AG09309 (cell line): ENCODE measurements around the gene VDR.

ENCODE experiments used
- DNase-seq: peaks from one replicate; pipeline ENCODE4 v3.0.0-alpha.2; 2010; ENCODE audit warnings: low read depth
- H3K4me3 ChIP-seq: 2 replicates; pipeline ENCODE4 v1.5.1; 2011; ENCODE audit warnings: mild to moderate bottlenecking, low read depth, low read length, moderate library complexity; ENCODE audit not compliant: control insufficient read depth
- TF ChIP-seq, protein P1 (sequence below): IDR thresholded peaks from 2 replicates; pipeline ENCODE4 v1.5.1; 2011; ENCODE audit warnings: mild to moderate bottlenecking, low read depth, low read length, inconsistent platforms; ENCODE audit not compliant: insufficient read depth, control insufficient read depth; ENCODE audit errors: missing control alignments

VDR gene

DNA sequence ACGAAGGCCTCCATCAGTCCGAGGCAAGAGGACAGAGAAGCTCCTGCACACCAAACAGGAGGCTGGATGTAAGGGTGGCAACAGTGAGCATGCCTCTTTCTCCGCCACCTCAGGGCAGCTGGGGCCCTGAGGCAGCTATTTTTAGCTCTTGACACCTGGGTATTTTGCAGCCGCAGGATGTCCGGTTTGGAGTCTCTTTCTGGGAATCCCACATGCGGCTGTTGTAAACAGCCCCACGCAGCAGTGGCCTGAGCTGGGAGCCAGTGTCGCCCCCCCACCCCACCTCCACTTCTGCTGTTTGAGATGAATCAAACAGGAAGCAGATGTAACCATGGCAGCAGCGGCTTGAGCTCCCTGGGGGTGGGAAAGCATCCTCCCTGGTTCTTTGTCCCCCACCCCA lies 96.7 kb downstream of the VDR start:
- no peak for DNase-seq
- no peak overlapping the region for H3K4me3 ChIP-seq
- TF ChIP-seq, protein P1, sequence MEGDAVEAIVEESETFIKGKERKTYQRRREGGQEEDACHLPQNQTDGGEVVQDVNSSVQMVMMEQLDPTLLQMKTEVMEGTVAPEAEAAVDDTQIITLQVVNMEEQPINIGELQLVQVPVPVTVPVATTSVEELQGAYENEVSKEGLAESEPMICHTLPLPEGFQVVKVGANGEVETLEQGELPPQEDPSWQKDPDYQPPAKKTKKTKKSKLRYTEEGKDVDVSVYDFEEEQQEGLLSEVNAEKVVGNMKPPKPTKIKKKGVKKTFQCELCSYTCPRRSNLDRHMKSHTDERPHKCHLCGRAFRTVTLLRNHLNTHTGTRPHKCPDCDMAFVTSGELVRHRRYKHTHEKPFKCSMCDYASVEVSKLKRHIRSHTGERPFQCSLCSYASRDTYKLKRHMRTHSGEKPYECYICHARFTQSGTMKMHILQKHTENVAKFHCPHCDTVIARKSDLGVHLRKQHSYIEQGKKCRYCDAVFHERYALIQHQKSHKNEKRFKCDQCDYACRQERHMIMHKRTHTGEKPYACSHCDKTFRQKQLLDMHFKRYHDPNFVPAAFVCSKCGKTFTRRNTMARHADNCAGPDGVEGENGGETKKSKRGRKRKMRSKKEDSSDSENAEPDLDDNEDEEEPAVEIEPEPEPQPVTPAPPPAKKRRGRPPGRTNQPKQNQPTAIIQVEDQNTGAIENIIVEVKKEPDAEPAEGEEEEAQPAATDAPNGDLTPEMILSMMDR: no peak

DNA sequence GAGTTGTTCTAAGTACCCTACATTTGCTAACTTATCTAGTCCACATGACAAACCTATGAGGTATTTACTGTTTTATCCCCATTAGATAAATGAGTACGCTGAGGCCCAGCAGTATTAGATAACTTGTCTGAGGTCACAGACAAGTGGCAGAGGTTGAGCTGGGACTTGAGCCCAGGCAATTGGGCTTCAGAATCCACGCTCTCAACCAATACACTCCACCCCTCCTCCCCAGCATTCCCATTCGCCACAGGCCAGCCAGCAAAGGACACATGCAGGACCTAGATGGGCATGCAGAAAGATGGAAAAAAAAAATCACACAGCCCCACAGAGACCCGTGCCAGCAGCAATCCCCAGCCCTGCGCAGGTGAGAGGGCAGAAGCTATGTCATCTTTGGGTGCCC lies 97.5 kb downstream of the VDR start:
- no peak for DNase-seq
- no peak overlapping the region for H3K4me3 ChIP-seq
- TF ChIP-seq, protein P1: no peak

GRCh38 chr12:47805417-47805816 lies 99.4 kb downstream of the VDR start:
- TF ChIP-seq, protein P1: no peak
- no peak overlapping the region for H3K4me3 ChIP-seq
- DNase-seq: no peak

GRCh38 chr12:47804171-47804570 lies 100.6 kb downstream of the VDR start:
- TF ChIP-seq, protein P1: no peak
- H3K4me3 ChIP-seq: no peak overlapping the region
- no peak for DNase-seq

GRCh38 chr12:47803191-47803875 lies 101.5 kb downstream of the VDR start:
- no peak overlapping the region for H3K4me3 ChIP-seq
- TF ChIP-seq, protein P1: no peak
- no peak for DNase-seq

DNA sequence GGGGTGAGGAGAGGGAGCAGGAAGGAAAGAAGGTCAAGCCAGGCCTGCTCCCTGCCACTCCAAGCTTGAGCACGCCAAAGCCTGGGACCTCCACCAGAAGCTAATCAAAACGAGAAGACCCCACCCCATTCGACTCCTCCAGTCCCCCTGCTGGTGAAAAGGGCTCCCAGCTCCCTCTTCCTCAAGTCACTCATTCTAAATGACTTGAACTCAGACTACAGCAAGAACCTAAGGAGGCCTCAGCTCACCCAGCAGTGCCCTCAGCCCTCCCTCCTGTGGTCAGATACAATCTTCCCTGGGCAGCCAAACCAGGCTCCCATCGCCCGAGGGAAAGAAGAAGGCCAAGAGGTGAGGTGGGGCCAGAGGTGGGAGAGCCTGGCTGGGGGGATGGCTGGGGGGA lies 102.5 kb downstream of the VDR start:
- TF ChIP-seq, protein P1: peak; percentile 33
- H3K4me3 ChIP-seq: no peak overlapping the region
- DNase-seq: no peak
